Nucleus accumbens (tissue), 56 donors: ENCODE data around the gene RPRML.
"Not testable (repeated sequence)": the region's sequence is repeated elsewhere in the genome, so short reads cannot be mapped to it uniquely, and the experiment has no call there.

Experiments used
- DNase-seq, 56 donors: peaks; one replicate each; lab custom pipeline; 2025; lab: John Stamatoyannopoulos, UW

Gene RPRML

GRCh38 chr17:46977348-46977747 is 1.7 kb downstream of the RPRML start:
- DNase-seq: peak in 2 of 56 donors; percentile 20 to 22

GRCh38 chr17:46976626-46977270 is 2.3 kb downstream of the RPRML start:
- DNase-seq: peak in 3 of 56 donors; percentile 8 to 18 (median 18)

DNA sequence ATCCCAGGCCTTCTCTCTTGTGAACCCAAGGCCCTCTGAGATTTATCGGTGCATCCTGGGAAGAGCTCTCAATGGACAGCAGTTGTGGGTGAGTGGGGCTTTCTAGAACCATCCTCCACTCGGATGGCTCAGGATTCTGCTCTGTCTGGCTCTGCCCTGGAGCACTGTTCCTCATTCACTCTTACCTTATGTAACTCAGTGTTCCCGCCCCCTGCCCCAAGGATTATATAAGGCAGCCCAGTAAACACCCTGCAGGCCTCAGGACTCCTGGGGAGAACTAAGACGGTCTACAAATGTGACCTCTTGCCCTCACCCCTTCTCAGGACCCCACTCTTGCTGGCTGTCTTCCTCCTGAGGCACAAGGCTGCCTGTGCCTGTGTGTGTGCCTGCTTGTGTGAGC is 3.8 kb downstream of the RPRML start:
- DNase-seq: no peak

GRCh38 chr17:46974086-46974485 is 5.0 kb downstream of the RPRML start:
- DNase-seq: no peak

GRCh38 chr17:46972346-46972745 is 6.7 kb downstream of the RPRML start:
- no peak for DNase-seq

GRCh38 chr17:46971647-46972300 is 7.3 kb downstream of the RPRML start:
- no peak for DNase-seq

- no peak for DNase-seq
Observed at GRCh38 chr17:46968896-46969295, 10.2 kb downstream of the RPRML start.

GRCh38 chr17:46968224-46968834 is 10.7 kb downstream of the RPRML start:
- peak in 5 of 56 donors; percentile 26 to 52 (median 41) for DNase-seq

- no peak for DNase-seq
Observed at GRCh38 chr17:46964315-46965265, 14.5 kb downstream of the RPRML start.

GRCh38 chr17:46963571-46963970 is 15.5 kb downstream of the RPRML start:
- peak in 2 of 56 donors; percentile 24 to 33 for DNase-seq

- DNase-seq: no peak
Observed at GRCh38 chr17:46962374-46962790, 16.7 kb downstream of the RPRML start.

- no peak for DNase-seq
Observed at GRCh38 chr17:46960152-46960551, 18.9 kb downstream of the RPRML start.

GRCh38 chr17:46958041-46958591 is 20.9 kb downstream of the RPRML start:
- peak in 32 of 56 donors; percentile 9 to 87 (median 56) for DNase-seq

DNA sequence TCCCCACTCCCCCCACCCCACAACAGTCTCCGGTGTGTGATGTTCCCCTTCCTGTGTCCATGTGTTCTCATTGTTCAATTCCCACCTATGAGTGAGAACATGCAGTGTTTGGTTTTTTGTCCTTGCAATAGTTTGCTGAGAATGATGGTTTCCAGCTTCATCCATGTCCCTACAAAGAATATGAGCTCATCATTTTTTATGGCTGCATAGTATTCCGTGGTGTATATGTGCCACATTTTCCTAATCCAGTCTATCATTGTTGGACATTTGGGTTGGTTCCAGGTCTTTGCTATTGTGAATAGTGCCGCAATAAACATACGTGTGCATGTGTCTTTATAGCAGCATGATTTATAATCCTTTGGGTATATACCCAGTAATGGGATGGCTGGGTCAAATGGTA is 25.9 kb downstream of the RPRML start:
- DNase-seq: not testable (repeated sequence)

DNA sequence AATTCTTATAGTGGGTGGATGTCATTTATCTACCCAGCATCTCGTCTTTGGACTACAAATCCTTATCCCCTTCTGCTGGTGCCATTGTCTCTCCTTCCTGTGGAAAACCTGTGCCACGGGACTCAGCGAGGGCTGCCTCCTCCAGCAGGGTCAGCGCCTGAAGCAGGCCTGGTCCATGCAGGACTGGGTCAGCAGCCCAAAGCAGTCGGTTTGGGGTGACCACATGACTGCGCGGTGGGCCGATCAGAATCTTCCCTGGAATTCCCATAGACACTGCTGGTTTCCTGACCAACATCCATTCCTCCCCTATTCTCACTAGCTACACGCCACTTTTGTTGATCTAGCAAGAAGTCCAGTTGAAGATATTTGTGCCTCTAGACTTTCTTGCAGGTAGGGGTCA is 26.9 kb downstream of the RPRML start:
- DNase-seq: no peak

GRCh38 chr17:46951706-46952105 is 27.3 kb downstream of the RPRML start:
- DNase-seq: no peak

GRCh38 chr17:46950997-46951621 is 27.9 kb downstream of the RPRML start:
- peak in 28 of 56 donors; percentile 7 to 77 (median 44) for DNase-seq

DNA sequence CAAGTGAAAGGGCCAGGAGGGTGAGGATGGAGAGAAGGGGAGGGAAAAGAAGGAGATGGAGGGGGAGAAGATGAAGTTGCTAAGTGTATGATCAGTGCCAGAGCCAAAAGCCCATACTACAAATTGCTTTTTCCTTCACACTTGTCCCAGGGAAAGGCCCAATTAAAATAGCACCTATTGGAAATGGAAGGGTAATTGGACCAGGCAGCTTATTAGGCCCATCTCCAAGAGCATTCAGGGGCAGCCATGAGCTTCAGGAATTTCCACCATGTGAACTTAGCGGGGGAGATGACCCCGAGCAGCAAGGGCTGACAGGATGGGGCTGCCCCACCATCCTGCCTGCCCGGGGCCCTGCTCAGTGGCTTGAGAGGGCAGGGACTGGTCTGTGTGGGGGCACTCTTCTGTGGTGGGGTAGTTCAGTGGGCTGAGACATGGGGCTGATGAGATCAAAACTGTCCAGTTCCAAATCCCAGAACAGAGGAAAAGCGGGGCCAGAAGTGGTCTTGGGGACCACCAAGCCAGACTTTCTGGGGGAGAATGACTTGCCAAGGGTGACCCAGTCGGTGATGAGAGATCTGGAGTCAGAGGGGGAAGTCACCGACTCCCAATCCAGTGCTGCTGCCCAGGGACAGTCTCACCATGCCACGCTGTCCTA is 28.6 kb downstream of the RPRML start:
- DNase-seq: no peak
